Osteoblast (primary cell): Measurements from ENCODE around the gene MC1R. TPM values are rescaled to one million over a fixed set of nuclear protein-coding genes. Genes with fewer than 3 reads are reported as not detected.

ENCODE experiments used
- DNase-seq: peaks from one replicate; pipeline ENCODE4 v3.0.0; 2011; ENCODE audit warnings: low spot score, mixed read lengths; ENCODE audit not compliant: insufficient read length; ENCODE audit errors: missing footprints
- H2AFZ ChIP-seq: 2 replicates; pipeline ENCODE4 v1.6.0; 2011; ENCODE audit warnings: mild to moderate bottlenecking, low read length
- H3K27ac ChIP-seq: 2 replicates; pipeline ENCODE4 v1.5.1; 2011; ENCODE audit warnings: mild to moderate bottlenecking, low read depth, low read length, moderate library complexity
- H3K27me3 ChIP-seq: 2 replicates; pipeline ENCODE4 v1.6.0; 2012; ENCODE audit warnings: mild to moderate bottlenecking, control low read depth, inconsistent platforms, low read length, moderate library complexity; ENCODE audit not compliant: insufficient read depth
- H3K36me3 ChIP-seq: 2 replicates; pipeline ENCODE4 v1.5.1; 2011; ENCODE audit warnings: mild to moderate bottlenecking, low read length, control low read depth, moderate library complexity; ENCODE audit not compliant: insufficient read depth
- H3K4me1 ChIP-seq: 2 replicates; pipeline ENCODE4 v1.5.1; 2011; ENCODE audit warnings: mild to moderate bottlenecking, low read length, control low read depth, moderate library complexity; ENCODE audit not compliant: insufficient read depth
- H3K4me2 ChIP-seq: 2 replicates; pipeline ENCODE4 v1.6.0; 2011; ENCODE audit warnings: mild to moderate bottlenecking, low read length; ENCODE audit not compliant: insufficient read depth
- H3K4me3 ChIP-seq: fragments of 200-600 bp; sonication (generic); 3 replicates; pipeline ENCODE4 v1.5.1; 2012; ENCODE audit warnings: mild to moderate bottlenecking, low read length, inconsistent platforms; ENCODE audit not compliant: insufficient read depth
- H3K79me2 ChIP-seq: 2 replicates; pipeline ENCODE4 v1.6.0; 2012; ENCODE audit warnings: mild to moderate bottlenecking, low read length, control low read depth, inconsistent platforms; ENCODE audit not compliant: insufficient read depth
- H3K9me3 ChIP-seq: 2 replicates; pipeline ENCODE4 v1.5.1; 2011; ENCODE audit warnings: low read depth, low read length, control low read depth
- H4K20me1 ChIP-seq: 2 replicates; pipeline ENCODE4 v1.6.0; 2012; ENCODE audit warnings: mild to moderate bottlenecking, low read length, control low read depth; ENCODE audit not compliant: insufficient read depth
- total RNA-seq: library from RNA; depleted of rRNA; stranded (reverse); fragments of >200 nt; gene quantifications from 2 replicates; pipeline ENCODE4 v1.2.3, GENCODE V29; 2012
- TF ChIP-seq, protein P1 (sequence below): IDR thresholded peaks from 2 replicates; pipeline ENCODE4 v1.5.1; 2011; ENCODE audit warnings: mild to moderate bottlenecking, low read depth, low read length, moderate library complexity; ENCODE audit errors: extremely low read depth

Gene MC1R
- total RNA-seq, 1 donor: 5.1 TPM

DNA sequence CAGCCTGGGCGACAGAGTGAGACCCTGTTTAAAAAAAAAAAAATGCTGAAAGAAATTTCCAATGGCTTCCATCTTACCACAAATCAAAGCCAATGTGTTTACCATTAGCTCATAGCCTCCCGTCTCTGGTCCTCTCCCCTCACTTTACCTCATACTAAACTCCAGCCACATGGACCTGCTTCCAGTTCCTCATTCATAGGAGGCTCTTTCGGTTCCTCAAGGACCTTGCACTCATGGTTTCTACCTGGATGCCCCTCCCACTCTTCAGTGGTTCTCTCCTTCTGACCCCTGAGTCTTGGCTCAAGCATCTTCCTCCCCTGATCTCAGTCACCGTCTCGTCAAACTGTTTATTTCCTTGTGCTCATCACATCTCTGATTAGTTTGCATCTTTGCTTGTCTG, 26.1 kb downstream of the MC1R start:
- H3K36me3 ChIP-seq: no peaks in the 10 kb centered on the region
- H3K4me3 ChIP-seq: no peak overlapping the region
- TF ChIP-seq, protein P1, sequence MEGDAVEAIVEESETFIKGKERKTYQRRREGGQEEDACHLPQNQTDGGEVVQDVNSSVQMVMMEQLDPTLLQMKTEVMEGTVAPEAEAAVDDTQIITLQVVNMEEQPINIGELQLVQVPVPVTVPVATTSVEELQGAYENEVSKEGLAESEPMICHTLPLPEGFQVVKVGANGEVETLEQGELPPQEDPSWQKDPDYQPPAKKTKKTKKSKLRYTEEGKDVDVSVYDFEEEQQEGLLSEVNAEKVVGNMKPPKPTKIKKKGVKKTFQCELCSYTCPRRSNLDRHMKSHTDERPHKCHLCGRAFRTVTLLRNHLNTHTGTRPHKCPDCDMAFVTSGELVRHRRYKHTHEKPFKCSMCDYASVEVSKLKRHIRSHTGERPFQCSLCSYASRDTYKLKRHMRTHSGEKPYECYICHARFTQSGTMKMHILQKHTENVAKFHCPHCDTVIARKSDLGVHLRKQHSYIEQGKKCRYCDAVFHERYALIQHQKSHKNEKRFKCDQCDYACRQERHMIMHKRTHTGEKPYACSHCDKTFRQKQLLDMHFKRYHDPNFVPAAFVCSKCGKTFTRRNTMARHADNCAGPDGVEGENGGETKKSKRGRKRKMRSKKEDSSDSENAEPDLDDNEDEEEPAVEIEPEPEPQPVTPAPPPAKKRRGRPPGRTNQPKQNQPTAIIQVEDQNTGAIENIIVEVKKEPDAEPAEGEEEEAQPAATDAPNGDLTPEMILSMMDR: no peak
- peak; percentile 42 for DNase-seq
- peaks cover 10% of the 10 kb centered on the region for H3K4me1 ChIP-seq
- no peak overlapping the region for H2AFZ ChIP-seq
- no peaks in the 10 kb centered on the region for H3K9me3 ChIP-seq
- peaks cover 8% of the 10 kb centered on the region for H3K79me2 ChIP-seq
- H3K27ac ChIP-seq: no peak overlapping the region
- H3K4me2 ChIP-seq: no peak overlapping the region
- no peaks in the 10 kb centered on the region for H3K27me3 ChIP-seq
- H4K20me1 ChIP-seq: no peaks in the 10 kb centered on the region

DNA sequence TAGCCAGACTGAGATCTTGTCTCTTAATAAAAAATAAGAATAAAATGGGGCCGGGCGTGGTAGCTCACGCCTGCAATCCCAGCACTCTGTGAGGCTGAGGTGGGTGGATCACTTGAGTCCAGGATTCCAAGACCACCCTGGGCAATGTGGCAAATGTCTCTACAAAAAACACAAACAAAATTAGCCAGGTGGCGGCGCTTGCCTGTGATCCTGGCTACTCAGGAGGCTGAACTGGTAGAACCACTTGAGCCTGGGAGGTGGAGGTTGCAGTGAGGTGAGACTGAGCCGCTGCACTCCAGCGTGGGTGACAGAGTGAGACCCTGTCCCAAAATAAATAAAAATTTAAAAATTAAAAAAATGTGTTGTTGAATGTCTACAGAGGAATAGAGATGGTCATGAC, 27.0 kb downstream of the MC1R start:
- Histone ChIP-seq H3K27ac (no peak overlapping the region), H3K4me3 (no peak overlapping the region), H3K4me1 (peaks cover 10% of the 10 kb centered on the region), H3K27me3 (no peaks in the 10 kb centered on the region), H3K4me2 (no peak overlapping the region), H2AFZ (no peak overlapping the region), H3K79me2 (peaks cover 15% of the 10 kb centered on the region), H4K20me1 (no peaks in the 10 kb centered on the region), H3K36me3 (no peaks in the 10 kb centered on the region), H3K9me3 (no peaks in the 10 kb centered on the region)
- no peak for DNase-seq
- TF ChIP-seq, protein P1: no peak

DNA sequence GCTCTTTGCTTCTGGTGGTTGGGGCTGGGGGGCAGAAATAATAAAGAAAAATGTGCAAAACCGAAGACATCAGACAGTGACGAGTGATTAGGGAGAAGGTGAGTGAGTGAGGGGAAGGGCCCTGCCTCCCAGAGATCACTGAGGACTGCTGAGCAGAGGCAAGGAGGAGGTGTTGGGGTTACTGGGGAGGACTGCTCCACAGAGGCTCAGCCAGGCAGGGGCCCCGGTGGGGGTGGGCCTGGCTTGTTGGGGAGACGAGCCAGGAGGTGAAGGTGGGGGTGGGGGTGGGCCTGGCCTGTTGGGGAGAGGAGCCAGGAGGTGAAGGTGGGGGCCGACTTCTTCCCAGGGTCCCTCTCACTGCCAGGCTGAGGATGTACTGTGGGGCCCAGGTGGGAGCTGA, 27.9 kb downstream of the MC1R start:
- H4K20me1 ChIP-seq: no peaks in the 10 kb centered on the region
- no peak overlapping the region for H2AFZ ChIP-seq
- H3K4me3 ChIP-seq: no peak overlapping the region
- H3K36me3 ChIP-seq: no peaks in the 10 kb centered on the region
- H3K79me2 ChIP-seq: peaks cover 22% of the 10 kb centered on the region
- no peak overlapping the region for H3K4me2 ChIP-seq
- DNase-seq: no peak
- H3K9me3 ChIP-seq: no peaks in the 10 kb centered on the region
- H3K4me1 ChIP-seq: peaks cover 10% of the 10 kb centered on the region
- H3K27me3 ChIP-seq: no peaks in the 10 kb centered on the region
- TF ChIP-seq, protein P1: no peak
- H3K27ac ChIP-seq: no peak overlapping the region

DNA sequence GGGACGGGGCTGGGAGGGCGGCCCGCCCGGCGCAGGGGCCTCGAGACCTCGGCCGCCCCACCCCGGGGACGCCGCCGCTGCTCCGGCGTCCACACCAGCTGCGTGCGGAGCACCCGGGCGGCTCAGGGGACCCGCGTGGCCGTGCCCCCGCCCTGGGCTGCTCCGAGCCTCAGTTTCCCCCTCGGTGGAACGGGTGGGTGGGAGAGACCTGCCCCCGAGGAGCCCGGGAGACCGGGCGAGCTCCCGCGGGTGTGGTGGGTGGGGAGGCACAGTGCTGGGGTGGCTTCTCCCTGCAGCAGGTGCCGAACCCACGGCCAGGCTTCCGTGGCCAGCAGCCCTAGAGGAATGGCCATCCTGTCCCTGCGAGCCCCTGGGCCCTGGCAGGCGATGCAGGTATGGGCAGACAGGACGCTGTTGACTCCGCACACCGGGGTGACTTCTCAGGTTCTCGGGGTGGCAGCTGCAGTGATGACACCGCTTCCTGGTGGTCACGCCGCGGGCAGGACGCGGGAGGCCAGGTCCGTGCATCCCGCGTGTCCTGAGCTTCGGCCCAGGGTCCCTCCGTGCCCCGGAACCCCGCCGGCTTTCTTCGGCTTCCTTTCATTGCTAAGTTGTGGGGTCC, 30.6 kb downstream of the MC1R start:
- TF ChIP-seq, protein P1: no peak
- H2AFZ ChIP-seq: no peak overlapping the region

More for the DNA sequence above, 30.6 kb downstream of the MC1R start:
- DNase-seq: peak; percentile 91
- peak overlapping the region; percentile 76 for H3K4me3 ChIP-seq
- no peaks in the 10 kb centered on the region for H3K27me3 ChIP-seq
- H3K27ac ChIP-seq: no peak overlapping the region
- peaks cover 11% of the 10 kb centered on the region for H4K20me1 ChIP-seq
- peak overlapping the region; percentile 86 for H3K4me2 ChIP-seq
- H3K36me3 ChIP-seq: no peaks in the 10 kb centered on the region
- no peaks in the 10 kb centered on the region for H3K9me3 ChIP-seq
- H3K79me2 ChIP-seq: peaks cover 44% of the 10 kb centered on the region
- peaks cover 10% of the 10 kb centered on the region for H3K4me1 ChIP-seq
